GM12878 (cell line): ENCODE data around the gene OR6Y1. TPM values are rescaled to one million over a fixed set of nuclear protein-coding genes. Genes with fewer than 3 reads are reported as not detected.

ENCODE experiments used
- ATAC-seq: fragments of 200-7000 bp; cut with Tn5 transposase; 3 replicates; pipeline ENCODE4 v1.9.1; 2020; ENCODE audit warnings: mild to moderate bottlenecking, moderate library complexity
- BruUV-seq: library from RNA; stranded (reverse); fragments of 400-500 nt; replicated peaks from 2 replicates; lab custom pipeline; 2021; lab: Mats Ljungman, UMichigan
- CTCF ChIA-PET: fragments of 300-600 bp; sonication (Branson Sonifier 250); formaldehyde crosslinking; extraction: SDS; loops from one replicate; lab custom pipeline; 2021; ENCODE audit warnings: inconsistent platforms; lab: Yijun Ruan, JAX
- POLR2A ChIA-PET: fragments of 350-600 bp; formaldehyde crosslinking; extraction: SDS; loops from one replicate; lab custom pipeline; 2021; ENCODE audit warnings: inconsistent platforms; lab: Charles Lee
- RAD21 ChIA-PET: fragments of 300-600 bp; sonication (Branson Sonifier 250); formaldehyde crosslinking; loops from one replicate; lab custom pipeline; 2023; ENCODE audit warnings: antibody characterized with exemption; ENCODE audit not compliant: unreplicated experiment; lab: Charles Lee
- SMC1A ChIA-PET: fragments of 300-600 bp; sonication (Branson Sonifier 250); formaldehyde crosslinking; loops from one replicate; lab custom pipeline; 2023; ENCODE audit not compliant: unreplicated experiment, uncharacterized antibody; lab: Charles Lee
- DNase-seq: peaks from one replicate; pipeline ENCODE4 v3.0.0-alpha.2; 2011; ENCODE audit warnings: low read depth, low spot score
- FAIRE-seq: peaks from 3 replicates; lab custom pipeline; 2011; peaks lifted over from hg19 to GRCh38; lab: Jason Lieb, UNC
- H2AFZ ChIP-seq: 2 replicates; pipeline ENCODE4 v1.6.0; 2011; ENCODE audit warnings: low read depth, low read length, control low read depth; ENCODE audit not compliant: control insufficient read depth
- H3K27ac ChIP-seq: 2 replicates; pipeline ENCODE4 v1.5.1; 2011; ENCODE audit warnings: control low read depth; ENCODE audit not compliant: control insufficient read depth, insufficient read depth
- H3K27me3 ChIP-seq, 2 experiments: replicated peaks in 1 of 2; 2 replicates each; pipeline versions ENCODE4 v1.6.0 to v1.6.1; 2011; ENCODE audit warnings: low read length in 1 of 2; ENCODE audit not compliant: control insufficient read depth in 2 of 2, insufficient read depth in 2 of 2
- H3K36me3 ChIP-seq, 2 experiments: 2 replicates each; pipeline ENCODE4 v1.5.1; 2011; ENCODE audit warnings: low read length in 1 of 2; ENCODE audit not compliant: control insufficient read depth in 2 of 2, insufficient read depth in 2 of 2
- H3K4me1 ChIP-seq: 2 replicates; pipeline ENCODE4 v1.6.1; 2011; ENCODE audit warnings: mild to moderate bottlenecking, low read length, moderate library complexity, mixed read lengths; ENCODE audit not compliant: control insufficient read depth, insufficient read depth
- H3K4me2 ChIP-seq: 2 replicates; pipeline ENCODE4 v1.6.0; 2011; ENCODE audit warnings: control low read depth; ENCODE audit not compliant: control insufficient read depth, insufficient read depth
- H3K4me3 ChIP-seq: fragments of 200-600 bp; sonication (generic); 2 replicates; pipeline ENCODE4 v1.5.1; 2016
- H3K79me2 ChIP-seq: 2 replicates; pipeline ENCODE4 v1.6.0; 2011; ENCODE audit warnings: low read length; ENCODE audit not compliant: control insufficient read depth, insufficient read depth
- H3K9ac ChIP-seq: 2 replicates; pipeline ENCODE4 v1.8.0; 2011; ENCODE audit warnings: low read length, control low read depth, mixed read lengths; ENCODE audit not compliant: control insufficient read depth, insufficient read depth
- H3K9me3 ChIP-seq: replicated peaks from 3 replicates; pipeline ENCODE4 v1.5.1; 2011; ENCODE audit warnings: mild to moderate bottlenecking, low read length; ENCODE audit not compliant: control insufficient read depth, insufficient read depth
- H4K20me1 ChIP-seq: 2 replicates; pipeline ENCODE4 v1.6.0; 2011; ENCODE audit not compliant: control insufficient read depth, insufficient read depth
- E4F1 ChIP-seq: fragments of 450-650 bp; IDR thresholded peaks from 2 replicates; pipeline ENCODE4 v1.6.1; 2018; ENCODE audit warnings: borderline replicate concordance, mild to moderate bottlenecking; ENCODE audit not compliant: partially characterized antibody
- MTA3 ChIP-seq: IDR thresholded peaks from 2 replicates; pipeline ENCODE4 v1.6.1; 2012; ENCODE audit warnings: low read length, inconsistent platforms, borderline replicate concordance
- SREBF1 ChIP-seq: IDR thresholded peaks from 2 replicates; pipeline ENCODE4 v1.6.1; 2012; ENCODE audit warnings: mild to moderate bottlenecking, low read length
- TCF3 ChIP-seq: IDR thresholded peaks from 2 replicates; pipeline ENCODE4 v1.6.1; 2012; ENCODE audit warnings: low read depth, mild to moderate bottlenecking, low read length, borderline replicate concordance; ENCODE audit not compliant: insufficient read depth
- ZNF24 ChIP-seq: fragments of 450-650 bp; IDR thresholded peaks from 2 replicates; pipeline ENCODE4 v1.6.1; 2017; ENCODE audit warnings: antibody characterized with exemption, mild to moderate bottlenecking
- WGBS: methylation state at CpG from one replicate; pipeline ENCODE4 v1.1.6; 2016; ENCODE audit warnings: low lambda C conversion rate; ENCODE audit not compliant: insufficient replicate concordance, insufficient coverage; ENCODE audit errors: missing lambda C conversion rate; 5-methylcytosine and 5-hydroxymethylcytosine counted together
- in situ Hi-C: fragments of 300-500 bp; cut with MboI; formaldehyde crosslinking; loops from 9 replicates; pipeline ENCODE4 v1.14.3; 2018; ENCODE audit warnings: mixed read lengths
- intact Hi-C: fragments of 100-400 bp; cut with micrococcal nuclease; formaldehyde crosslinking; loops from one replicate; pipeline ENCODE4 v1.14.2; 2022; ENCODE audit not compliant: unreplicated experiment
- polyA plus RNA-seq, 11 experiments: library from polyadenylated mRNA; depleted of rRNA in 4 of 11; unstranded in 6 of 11; stranded (reverse) in 5 of 11; fragments of >200 nt; fragmentation: Nextera tagmentation in 4 of 11; fragmentation: Illumina TruSeq in 1 of 11; extraction: Ambion mirVana in 4 of 11; extraction: Trizol in 1 of 11; gene quantifications; 1 replicate in 1 of 11; 2 replicates in 10 of 11; pipeline versions ENCODE4 v1.2.1 to v1.2.3, GENCODE V29; 2011 to 2016; ENCODE audit warnings: inconsistent platforms in 2 of 11, missing spikeins in 2 of 11, low read depth in 1 of 11
- total RNA-seq, 4 experiments: library from RNA; depleted of rRNA in 3 of 4; stranded (reverse); fragments of >200 nt in 3 of 4; fragmentation: Illumina TruSeq in 1 of 4; extraction: Trizol in 1 of 4; gene quantifications; 2 replicates each; pipeline versions ENCODE4 v1.2.1 to v1.2.3, GENCODE V29; 2013 to 2021

Gene OR6Y1
- total and polyA plus RNA-seq, 10 of the 15 experiments (the other 5 are each of a cell fraction or from before 2014, with no cell fraction given) = not detected

GRCh38 chr1:158520955-158521665 lies 33.1 kb downstream of the OR6Y1 start:
- Histone ChIP-seq H4K20me1 (no peaks in the 10 kb centered on the region), H3K4me3 (no peak overlapping the region), H3K4me1 (no peaks in the 10 kb centered on the region), H3K27ac (no peak overlapping the region), H3K36me3 (no peaks in the 10 kb centered on the region), H3K4me2 (no peak overlapping the region), H2AFZ (no peak overlapping the region), H3K9ac (no peak overlapping the region), H3K27me3 (no peaks in the 10 kb centered on the region), H3K79me2 (no peaks in the 10 kb centered on the region), H3K9me3 (no peaks in the 10 kb centered on the region)
- ChIA-PET CTCF (no interaction called here), SMC1A (interaction anchor here (0.8 kb wide), 1 partner anchor 44 kb away, joined by 3 read pairs; no protein-coding TSS in a partner anchor), POLR2A (no interaction called here), RAD21 (interaction anchor here (0.9 kb wide), 1 partner anchor 317 kb away, joined by 3 read pairs; no protein-coding TSS in a partner anchor)
- TF ChIP-seq SREBF1 (no peak), TCF3 (no peak), ZNF24 (no peak), E4F1 (no peak), MTA3 (no peak)
- in situ Hi-C loops = no loop called here
- BruUV-seq = no TSS peak
- FAIRE-seq (no peak), DNase-seq (no peak), ATAC-seq (no peak)
- WGBS = 33% methylated on average over 3 of the region's 3 CpGs
- intact Hi-C loops = no loop called here
